ENCODE measurements around the gene BYSL.
"Not testable (repeated sequence)": the region's sequence is repeated elsewhere in the genome, so short reads cannot be mapped to it uniquely, and the experiment has no call there.

BYSL gene

DNA sequence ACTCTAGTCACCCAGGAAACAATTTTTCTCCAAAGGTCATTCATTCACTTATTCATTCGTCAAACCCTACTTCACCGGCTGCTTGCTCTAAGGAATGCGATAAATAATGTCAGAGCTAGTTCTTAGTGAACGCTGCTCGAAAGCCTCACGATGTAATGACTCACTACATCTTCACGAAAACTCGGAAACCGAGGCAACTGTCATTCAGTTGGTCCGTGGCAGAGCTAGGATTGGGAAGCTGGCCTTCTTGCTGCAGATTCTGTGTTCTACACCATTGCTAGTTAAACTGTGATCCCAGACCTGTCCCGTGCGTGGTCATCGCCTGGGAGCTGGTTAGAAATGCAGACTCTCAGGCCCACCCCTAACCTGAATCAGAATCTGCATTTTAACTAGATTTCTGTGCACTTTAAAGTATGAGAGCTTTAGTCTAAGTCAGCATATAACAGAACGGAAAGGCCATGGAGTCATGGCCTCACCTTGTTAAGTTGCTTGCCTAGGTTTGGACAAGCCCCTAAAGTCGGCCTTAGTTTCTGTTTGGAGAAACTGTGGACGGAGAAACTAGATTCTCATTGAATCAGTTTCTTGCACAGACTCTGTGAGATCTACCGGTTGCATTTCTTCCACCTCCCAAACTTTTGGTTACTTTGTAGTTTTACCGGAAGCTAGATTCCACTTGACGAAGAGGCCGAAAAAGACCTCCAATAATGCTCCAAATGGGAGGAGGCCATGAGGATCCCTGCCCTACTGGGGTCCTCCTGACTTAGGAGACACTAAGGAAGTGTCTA, 21.0 kb downstream of the BYSL start:
- DNase-seq, result no peak

DNA sequence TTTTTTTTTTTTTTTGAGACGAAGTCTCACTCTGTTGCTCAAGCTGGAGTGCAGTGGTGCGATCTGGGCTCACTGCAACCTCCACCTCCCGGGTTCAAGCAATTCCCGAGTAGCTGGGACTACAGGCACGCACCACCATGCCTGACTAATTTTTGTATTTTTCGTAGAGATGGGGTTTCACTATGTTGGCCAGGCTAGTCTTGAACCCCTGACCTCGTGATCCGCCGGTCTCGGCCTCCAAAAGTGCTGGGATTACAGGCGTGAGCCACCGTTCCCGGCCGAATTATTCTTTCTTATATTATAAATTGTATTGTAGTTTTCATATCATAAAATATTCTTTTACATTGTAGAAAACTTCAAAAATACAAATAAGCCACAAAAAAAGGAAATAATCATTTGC, 21.6 kb downstream of the BYSL start:
- not testable (repeated sequence) for DNase-seq

DNA sequence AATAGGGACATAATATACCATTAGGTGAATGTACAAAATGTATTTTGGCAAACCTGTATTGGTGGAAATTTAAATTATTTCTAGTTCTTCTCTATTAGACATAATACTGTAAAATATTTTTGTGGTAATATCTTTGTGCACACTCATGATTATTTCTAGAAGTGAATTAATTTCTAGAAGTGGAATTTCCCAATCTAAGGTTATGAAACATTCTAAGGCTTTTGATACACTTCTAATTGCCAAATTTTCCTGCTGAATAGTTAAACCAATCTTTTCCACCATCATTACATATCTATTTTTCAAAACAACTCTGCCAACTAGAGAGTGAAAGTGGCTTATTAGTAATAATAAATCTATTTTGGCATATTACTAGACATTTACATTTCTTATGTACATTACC, 22.2 kb downstream of the BYSL start:
- no peak for DNase-seq

DNA sequence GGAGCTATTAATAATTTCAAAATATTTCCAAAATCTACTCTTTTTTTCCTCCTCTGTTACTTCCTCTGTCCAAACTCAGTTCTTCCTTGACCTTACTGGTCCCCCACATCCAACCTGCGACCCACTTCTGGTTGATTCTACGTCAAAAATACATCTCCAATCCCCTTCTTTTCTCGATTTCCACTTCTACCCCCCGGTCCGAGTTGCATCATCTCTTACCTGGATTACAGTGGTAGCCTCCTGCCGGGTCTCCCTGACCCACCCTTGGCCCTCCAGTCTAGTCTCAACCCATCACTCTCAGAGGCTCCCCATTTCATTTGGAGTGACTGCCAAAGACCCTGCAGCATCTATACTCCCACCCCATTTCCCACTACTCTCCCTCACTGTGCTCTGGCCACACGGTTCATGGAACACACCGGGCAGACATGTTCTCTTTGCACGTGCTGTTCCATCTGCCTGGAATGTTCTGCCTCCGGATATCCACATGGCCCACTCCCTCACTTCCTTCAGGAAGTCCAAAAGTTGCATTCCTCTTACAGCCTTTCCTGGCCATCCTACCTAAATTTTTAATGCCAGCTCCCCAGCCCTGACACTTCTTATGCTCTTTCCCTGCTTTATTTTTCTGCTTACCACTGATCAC, 26.4 kb downstream of the BYSL start:
- no peak for DNase-seq

DNA sequence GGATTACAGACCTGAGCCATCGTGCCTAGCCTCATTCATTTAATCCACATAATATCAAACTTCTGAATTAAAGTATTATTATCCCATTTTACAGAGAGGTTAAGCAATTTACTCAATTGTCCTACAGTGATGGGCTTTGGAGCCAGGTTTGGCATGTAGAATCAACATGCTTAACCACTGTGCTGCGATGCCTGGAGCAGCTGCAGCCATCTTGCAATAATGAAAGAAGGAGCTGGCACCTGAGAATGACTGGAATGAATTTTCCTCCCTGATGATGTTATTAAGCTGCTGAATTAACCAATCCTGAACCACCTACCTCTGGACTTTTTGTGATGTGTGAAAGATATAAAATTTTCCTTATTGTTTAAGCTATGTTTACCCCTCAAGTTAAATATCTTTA, 33.4 kb downstream of the BYSL start:
- DNase-seq, result no peak

DNA sequence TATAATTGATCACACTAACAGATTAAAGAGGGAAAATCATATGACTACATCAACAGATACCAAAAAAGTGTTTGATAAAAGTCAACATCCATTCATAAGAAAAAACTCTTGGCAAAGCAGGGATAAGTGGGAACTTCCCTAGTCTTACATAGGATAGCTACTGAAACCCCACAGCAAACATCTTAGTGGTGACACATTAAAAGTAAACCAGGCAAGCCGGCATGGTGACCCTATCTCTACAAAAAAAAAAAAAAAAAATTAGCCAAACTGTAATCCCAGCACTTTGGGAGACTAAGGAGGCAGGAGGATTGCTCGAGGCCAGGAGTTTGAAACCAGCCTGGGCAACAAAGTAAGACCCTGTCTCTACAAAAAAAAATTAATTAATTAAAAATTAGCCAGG, 34.1 kb downstream of the BYSL start:
- DNase-seq, result no peak

DNA sequence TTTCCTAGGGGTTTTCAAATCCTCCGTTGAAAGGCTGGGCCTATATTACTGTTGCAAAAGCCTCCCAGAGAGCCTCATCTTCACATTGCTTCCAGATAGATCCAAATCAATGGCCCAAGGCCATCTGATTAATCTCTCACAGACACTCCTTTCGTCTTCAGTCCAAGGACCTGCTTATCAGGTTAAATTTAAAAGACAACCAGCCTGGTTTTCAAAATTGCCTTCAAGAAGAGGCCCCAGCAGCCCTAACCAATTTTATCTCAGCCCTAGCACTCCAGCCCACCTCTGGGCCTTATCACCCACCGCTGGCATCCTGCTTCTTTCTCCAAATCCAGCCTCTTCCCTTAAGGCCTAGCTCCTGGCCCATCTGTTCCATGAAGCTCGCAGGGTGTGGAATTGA, 35.8 kb downstream of the BYSL start:
- no peak for DNase-seq

DNA sequence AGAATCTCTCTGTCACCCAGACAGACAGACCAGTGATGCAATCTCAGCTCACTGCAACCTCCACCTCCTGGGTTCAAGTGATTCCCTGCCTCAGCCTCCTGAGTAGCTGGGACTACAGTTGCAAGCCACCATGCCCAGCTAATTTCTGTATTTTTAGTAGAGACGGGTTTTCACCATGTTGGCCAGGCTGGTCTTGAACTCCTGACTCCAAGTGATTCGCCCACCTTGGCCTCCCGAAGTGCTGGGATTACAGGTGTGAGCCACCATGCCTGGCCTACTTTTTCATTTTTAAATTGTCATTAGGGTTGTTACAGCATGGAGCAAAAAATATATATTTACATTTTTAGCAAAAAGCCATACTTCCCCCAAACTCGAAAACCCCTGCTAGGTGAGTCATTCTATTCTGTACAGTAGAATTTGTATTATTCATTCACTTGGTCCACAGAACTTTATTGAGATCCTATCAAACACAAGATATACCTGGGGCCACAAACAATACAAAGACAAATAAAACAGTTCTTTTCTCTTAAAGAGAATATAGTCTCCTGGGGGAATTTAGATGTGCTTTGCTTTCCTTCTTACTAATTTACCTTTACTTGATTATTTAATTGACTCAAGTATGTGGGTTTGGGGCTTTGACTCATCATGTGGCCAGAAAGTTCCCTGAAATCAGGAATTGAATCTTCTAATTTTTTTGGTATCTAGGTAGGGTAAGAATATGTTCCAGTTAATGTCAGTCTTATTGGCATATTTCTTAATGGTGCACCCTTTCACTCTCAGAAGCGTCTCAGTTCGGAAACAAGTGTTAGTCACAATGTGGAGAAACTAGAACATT, 36.9 kb downstream of the BYSL start:
- no peak for DNase-seq

DNA sequence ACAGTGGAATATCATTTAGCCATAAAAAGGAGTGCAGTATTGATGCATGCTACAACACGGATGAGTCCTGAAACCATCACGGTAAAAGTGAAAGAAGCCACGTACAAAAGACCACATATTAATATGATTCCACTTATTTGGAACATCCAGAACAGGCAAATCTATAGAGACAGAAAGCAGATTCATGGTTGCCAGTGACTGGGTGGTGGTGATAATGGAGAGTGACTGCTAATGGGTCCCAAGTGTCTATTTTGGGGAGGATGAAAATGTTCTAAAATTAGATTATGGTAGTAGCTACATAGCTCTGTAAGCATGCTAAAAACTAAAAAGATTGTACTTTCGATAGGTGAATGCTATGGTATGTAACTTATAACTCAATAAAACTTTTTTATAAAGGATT, 38.7 kb downstream of the BYSL start:
- DNase-seq, result no peak

DNA sequence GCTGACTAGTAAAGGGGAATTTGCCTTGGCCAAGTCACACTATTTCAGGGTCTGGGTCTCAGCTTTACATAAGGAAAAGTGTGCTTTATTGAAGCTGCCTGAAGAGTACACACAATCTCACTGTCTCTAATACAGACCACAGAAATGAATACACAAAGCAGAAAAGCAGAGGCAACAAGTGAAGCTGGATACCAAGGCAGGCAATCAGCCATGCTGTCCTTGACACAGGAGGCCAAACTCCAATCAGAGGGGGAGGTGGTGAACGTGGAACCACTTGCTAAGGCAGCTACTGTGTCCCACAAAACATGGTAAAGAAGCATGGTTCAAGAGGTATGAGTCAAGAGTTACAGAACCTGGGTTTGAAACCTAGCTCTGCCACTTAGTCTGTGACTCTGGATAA, 42.1 kb downstream of the BYSL start:
- DNase-seq, result no peak

DNA sequence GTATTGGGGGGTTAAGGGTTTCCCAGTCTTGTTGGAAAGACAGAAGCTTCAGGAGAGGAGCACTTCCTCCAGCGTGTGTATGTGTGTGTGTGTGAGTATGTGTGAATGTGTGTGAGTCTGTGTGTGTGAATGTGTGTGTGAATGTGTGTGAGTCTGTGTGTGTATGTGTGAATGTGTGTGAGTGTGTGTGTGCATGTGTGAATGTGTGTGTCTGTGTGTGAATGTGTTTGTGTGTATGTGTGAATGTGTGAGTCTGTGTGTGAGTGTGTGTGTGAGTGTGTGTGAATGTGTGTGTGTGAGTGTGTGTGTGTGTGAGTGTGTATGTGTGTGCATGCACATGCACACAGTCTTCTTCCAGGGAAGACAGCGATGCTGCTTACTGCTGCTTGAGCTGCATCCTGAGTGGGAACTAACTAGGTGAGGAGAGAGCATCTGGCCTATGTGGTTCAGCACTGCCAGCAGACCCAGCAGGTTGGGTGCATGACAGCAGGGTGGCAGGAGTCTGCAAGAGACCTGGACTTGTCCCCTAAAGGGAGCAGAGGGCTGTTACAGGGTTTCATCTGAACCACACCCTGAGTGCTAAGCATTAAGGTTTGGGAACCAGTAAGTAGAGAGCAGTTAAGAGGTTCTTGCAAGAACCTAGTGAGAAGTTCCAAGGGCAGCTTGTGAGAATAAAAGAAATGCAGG, 43.0 kb downstream of the BYSL start:
- DNase-seq, result no peak

DNA sequence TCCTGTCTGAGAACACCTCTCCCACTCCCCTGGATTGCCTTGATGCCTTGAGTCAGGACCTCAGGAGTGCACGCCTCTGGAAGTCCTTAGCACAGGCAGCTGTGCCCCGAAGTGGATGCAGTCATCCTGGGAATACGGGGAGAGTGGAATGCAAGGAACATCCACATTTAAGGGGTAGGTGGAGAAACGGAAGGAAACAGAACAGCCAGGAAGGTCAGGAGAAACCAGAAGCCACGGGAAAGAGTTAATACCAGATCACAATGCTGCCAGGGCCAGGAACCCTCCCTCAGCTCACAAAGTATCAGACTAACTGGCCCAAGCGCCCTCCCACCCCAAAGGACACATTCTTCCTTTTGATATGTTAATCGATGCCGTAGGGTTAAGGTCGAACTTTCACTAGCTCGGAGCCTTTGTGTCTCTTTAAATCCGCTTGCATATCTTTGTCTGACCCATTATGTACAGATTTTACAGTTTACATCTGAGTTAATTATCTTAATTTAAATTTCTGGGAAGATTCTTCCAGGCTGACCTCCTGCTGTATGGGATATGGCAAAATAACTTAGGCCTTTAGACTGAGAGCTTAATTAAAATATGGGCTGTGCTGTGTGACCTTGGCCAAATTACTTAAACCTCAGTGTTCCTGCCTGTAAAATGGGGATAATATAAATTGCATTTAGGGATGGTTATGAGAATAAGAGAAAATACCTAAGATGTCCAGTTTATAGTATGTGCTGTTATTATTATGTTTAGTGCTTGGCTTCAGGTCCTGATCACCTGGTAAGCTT, 44.3 kb downstream of the BYSL start:
- DNase-seq, result no peak

DNA sequence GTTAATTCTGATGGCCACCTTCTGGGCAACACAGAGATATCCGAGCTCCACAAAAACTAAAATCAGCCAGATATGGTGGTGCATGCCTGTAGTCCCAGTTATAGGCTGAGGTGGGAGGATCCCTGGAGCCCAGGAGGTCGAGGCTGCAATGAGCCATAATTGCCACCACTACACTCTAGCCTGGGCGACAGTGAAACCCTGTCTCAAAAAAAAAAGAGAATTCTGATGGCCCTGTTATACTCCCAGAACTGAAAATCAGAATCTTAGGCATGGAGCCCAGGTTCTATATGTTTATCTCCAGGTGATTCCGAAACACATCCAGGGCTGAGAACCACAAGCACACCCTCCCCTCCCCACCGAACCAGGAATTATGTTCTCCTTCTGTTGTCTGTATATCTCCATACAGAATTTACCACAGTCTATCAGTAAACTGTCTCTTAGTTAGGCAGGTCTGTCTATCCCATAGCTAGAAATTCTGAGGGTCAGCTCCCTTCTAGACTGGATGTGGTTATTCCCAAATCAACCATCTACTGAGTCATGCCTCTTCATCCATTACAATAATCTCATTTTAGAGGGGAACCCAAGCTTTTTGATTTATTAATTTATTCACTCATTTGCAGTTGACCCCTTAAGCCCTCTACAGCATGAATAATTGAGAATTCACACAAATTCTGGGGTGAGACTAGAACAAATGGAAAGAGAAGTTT, 45.1 kb downstream of the BYSL start:
- DNase-seq, result no peak

DNA sequence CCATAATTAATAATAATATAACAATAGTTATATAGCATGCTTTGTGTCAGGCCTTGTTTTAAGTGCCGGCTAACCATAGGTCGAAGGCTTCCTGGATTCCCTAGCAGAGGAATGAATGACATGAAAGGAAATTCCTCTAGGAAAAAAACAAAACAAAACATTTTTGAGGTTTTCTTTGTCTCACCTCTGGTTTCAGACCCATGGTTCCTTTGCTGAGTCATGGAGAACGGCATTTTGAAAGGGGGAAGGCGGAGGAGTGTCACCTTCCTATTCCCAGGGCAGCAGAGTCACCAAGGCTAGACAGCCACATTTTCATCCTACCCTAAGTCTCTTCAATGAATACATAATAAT, 45.6 kb downstream of the BYSL start:
- DNase-seq, result no peak

DNA sequence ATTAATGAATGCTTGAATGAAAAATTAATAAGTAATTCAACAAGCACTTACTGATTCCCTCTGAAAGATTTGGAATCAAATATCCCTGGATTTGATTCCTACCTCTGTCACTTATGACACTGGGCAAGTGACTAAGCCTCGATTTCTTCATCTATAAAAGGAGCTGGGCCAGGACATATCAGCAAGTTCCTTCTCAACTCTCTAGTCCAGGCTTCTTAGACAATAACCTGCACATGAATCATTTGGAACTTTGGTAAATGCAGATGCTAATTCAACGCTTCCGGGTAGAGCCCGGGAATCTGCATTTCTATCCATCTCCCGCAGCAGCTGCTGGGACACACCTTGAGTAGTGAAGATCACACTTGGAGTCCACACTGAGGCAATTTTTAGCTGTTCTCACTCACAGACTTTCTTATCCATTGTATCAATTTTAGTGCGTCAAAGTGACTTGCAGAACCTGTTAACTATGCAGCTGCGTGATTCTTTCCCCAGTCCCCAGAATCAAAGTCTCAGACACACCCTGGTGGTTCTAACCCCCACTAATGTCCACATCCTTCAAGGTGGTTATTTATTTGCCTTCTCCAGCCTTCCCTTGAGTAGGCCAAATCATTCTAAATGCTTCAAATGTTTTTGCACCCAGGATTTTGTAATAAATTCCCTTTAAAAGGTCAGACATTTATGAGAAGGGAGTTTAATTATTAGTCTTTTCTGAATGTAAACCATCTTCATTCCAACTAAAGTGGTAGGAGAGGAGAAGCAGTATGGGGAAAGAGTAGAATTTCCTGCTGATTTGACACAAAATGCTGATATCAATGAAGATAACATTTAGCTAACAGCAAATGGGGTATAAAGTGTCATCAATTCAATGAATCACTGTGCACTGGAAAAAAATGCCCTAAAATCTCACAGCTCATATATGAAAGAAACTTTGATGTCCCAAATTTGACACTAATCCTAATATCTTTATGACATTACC, 46.3 kb downstream of the BYSL start:
- DNase-seq, result no peak

DNA sequence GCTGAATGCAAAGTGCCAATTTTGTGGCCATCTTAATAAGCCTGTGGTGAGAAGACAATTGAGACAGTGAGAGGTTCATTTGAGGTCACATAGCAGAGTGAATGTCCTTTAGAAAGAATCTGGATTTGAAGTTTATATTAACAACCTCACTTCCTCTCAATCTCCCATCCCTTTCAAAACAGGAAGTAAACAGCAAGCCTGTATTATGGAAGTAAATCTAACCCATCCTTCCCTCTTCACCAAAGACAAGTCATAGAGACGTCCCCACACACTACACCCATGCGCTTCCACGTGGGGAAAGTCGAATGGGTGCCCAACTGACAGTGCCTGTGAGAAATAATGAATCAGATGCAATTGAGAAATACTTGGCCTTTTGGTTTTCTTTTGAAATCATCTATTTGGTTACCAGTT, 49.1 kb downstream of the BYSL start:
- DNase-seq, result no peak

DNA sequence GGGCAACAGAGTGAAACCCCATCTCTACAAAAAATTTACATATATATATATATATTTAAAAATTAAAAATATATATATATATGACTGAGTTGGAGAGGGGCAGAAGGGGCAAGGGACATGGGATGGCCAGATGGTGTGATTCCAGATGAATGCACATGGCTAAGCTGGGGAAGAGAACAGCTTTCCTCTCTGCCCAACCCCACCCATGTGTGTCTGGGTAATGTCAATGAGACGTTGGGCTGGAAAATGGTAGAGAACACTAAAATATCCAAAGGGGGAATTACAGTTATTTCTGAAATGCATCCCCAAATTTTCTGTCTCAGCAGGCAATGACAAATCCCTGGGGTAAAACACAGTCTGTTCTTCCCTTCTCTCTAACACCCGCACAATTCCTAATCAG, 51.5 kb downstream of the BYSL start:
- DNase-seq, result no peak

DNA sequence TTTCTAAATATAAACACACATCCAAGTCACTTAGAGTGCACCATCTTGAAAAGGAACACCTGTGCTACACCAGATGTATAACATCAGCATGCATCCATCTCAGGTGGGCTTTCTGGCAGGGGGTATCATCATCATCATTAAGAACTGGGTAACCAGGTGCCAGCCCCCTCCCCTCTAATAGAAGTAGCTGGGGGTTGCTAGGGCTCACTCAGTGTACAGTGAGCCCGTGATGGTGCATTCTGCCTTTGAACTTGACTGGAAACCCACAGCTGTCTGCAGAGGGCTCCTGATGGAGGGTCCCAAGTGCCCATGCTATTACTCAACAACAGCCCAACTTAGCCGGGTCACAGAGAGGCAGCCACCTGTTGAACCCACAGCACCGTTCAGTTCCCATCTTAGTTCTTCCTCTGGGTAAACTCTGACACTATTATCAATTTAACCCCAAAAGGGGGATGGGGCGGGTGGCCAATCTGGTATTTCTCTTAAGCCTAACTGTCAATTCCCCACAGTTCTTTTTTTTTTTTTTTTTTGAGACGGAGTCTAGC, 53.1 kb downstream of the BYSL start:
- no peak for DNase-seq

DNA sequence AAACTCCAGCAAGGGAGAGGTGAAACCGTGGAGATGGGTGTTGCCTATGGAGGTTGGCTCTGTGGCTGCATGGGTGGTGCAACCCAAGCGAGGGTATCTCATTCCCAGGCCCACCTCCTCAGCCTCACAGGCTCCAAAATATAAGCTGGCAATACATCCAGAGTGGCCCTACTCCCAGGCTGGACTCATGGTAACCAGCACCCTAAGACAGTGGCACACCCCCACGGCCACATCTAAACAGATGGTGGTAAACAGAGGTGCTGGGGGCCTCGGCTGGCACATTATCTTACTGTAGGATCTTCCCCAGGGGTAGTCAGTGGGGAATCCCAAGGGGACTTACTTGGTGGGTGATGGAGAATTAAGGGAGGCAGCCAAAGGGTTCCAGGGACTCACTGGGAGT, 54.0 kb downstream of the BYSL start:
- no peak for DNase-seq

DNA sequence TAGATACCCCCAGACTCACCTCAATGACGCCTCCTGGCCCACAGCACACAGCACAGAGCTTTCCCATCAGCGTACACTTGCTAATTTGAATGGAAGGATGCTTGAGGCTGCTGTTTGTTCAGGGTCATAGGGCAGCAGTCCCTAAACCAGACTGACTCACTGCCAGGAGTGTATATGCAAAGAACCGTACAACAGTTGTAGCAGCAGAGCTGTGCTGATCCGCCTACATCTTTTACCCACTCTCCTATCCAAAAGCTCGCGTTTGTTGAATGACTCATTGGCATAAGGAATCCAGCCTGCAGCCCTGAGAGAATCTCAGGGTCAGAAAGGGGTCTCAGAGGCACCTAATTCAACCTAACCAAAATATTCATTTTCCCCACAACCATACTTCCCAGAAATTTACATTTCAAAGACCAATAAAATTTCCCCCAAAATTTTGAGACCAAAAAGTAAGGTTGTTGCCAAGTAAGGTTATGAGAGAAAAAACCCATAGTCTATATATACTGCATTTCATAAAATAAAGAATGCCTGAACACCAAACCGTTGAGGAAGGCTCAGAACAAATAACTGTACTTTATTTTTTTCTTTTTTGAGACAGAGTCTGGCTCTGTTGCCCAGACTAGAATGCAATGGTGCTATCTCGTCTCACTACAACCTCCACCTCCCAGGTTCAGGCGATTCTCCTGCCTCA, 55.6 kb downstream of the BYSL start:
- DNase-seq, result no peak
